ENCODE data around the gene PLCG2.
A peak's percentile ranks its signal among the peaks of the same experiment; 100 is the strongest.

Gene PLCG2

DNA sequence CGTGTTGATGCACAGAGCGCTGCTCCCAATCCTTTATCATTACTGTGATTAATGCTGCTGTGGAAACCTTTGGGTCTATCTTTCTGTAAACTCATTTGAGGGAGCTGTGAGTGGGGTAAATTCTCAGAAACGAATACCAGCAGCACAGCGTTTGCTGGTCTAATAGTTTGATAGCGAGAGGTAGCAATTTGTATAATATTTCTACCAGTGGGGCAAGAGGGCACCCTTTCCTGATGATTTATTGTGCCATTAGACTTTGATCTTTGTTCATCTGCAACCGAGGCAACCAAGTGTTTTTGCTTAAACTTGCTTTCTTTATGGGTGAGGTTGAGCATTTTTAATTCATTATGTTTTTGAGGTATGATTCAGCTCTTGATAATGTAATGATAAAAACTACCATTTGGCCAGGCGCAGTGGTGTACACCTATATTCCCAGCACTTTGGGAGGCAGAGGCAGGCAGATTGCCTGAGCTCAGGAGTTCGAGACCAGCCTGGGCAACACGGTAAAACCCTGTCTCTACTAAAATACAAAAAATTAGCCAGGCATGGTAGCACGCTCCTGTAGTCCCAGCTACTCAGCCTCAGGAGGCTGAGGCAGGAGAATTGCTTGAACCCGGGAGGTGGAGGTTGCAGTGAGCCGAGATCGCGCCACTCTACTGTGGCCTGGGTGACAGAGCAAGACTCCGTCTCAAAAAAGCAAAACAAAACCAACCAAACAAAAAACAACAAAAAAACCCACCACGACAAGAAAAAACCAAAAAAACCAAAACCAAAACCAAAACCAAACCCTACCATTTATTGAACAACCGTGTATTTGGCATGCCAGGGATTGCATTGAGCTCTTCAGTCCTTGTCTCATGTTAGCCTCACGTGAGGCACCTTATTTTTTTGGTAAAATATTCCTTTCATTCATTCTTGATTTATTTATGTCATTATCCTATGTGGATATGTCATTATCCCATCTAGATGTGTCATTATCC is 81.5 kb downstream of the PLCG2 start:
- no peak for ATAC-seq
- TF ChIP-seq GLIS3 (CRISPR knock-in tag; IDR thresholded peaks at IDR 0.05), result no peak
- no peak for TF ChIP-seq PPARA (CRISPR knock-in tag; IDR thresholded peaks at IDR 0.05; ENCODE audit: borderline replicate concordance)
- TF ChIP-seq ZC3H10 (CRISPR knock-in tag; IDR thresholded peaks at IDR 0.05), result no peak
- TF ChIP-seq, protein P1, sequence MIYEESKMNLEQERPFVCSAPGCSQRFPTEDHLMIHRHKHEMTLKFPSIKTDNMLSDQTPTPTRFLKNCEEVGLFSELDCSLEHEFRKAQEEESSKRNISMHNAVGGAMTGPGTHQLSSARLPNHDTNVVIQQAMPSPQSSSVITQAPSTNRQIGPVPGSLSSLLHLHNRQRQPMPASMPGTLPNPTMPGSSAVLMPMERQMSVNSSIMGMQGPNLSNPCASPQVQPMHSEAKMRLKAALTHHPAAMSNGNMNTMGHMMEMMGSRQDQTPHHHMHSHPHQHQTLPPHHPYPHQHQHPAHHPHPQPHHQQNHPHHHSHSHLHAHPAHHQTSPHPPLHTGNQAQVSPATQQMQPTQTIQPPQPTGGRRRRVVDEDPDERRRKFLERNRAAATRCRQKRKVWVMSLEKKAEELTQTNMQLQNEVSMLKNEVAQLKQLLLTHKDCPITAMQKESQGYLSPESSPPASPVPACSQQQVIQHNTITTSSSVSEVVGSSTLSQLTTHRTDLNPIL (CRISPR knock-in tag; IDR thresholded peaks at IDR 0.05; ENCODE audit: low read depth), result no peak
- TF ChIP-seq, protein P2, sequence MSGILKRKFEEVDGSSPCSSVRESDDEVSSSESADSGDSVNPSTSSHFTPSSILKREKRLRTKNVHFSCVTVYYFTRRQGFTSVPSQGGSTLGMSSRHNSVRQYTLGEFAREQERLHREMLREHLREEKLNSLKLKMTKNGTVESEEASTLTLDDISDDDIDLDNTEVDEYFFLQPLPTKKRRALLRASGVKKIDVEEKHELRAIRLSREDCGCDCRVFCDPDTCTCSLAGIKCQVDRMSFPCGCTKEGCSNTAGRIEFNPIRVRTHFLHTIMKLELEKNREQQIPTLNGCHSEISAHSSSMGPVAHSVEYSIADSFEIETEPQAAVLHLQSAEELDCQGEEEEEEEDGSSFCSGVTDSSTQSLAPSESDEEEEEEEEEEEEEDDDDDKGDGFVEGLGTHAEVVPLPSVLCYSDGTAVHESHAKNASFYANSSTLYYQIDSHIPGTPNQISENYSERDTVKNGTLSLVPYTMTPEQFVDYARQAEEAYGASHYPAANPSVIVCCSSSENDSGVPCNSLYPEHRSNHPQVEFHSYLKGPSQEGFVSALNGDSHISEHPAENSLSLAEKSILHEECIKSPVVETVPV (CRISPR knock-in tag; IDR thresholded peaks at IDR 0.05), result no peak
- TF ChIP-seq, protein P3, sequence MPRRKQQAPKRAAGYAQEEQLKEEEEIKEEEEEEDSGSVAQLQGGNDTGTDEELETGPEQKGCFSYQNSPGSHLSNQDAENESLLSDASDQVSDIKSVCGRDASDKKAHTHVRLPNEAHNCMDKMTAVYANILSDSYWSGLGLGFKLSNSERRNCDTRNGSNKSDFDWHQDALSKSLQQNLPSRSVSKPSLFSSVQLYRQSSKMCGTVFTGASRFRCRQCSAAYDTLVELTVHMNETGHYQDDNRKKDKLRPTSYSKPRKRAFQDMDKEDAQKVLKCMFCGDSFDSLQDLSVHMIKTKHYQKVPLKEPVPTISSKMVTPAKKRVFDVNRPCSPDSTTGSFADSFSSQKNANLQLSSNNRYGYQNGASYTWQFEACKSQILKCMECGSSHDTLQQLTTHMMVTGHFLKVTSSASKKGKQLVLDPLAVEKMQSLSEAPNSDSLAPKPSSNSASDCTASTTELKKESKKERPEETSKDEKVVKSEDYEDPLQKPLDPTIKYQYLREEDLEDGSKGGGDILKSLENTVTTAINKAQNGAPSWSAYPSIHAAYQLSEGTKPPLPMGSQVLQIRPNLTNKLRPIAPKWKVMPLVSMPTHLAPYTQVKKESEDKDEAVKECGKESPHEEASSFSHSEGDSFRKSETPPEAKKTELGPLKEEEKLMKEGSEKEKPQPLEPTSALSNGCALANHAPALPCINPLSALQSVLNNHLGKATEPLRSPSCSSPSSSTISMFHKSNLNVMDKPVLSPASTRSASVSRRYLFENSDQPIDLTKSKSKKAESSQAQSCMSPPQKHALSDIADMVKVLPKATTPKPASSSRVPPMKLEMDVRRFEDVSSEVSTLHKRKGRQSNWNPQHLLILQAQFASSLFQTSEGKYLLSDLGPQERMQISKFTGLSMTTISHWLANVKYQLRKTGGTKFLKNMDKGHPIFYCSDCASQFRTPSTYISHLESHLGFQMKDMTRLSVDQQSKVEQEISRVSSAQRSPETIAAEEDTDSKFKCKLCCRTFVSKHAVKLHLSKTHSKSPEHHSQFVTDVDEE (CRISPR knock-in tag; IDR thresholded peaks at IDR 0.05), result no peak
- TF ChIP-seq, protein P4, sequence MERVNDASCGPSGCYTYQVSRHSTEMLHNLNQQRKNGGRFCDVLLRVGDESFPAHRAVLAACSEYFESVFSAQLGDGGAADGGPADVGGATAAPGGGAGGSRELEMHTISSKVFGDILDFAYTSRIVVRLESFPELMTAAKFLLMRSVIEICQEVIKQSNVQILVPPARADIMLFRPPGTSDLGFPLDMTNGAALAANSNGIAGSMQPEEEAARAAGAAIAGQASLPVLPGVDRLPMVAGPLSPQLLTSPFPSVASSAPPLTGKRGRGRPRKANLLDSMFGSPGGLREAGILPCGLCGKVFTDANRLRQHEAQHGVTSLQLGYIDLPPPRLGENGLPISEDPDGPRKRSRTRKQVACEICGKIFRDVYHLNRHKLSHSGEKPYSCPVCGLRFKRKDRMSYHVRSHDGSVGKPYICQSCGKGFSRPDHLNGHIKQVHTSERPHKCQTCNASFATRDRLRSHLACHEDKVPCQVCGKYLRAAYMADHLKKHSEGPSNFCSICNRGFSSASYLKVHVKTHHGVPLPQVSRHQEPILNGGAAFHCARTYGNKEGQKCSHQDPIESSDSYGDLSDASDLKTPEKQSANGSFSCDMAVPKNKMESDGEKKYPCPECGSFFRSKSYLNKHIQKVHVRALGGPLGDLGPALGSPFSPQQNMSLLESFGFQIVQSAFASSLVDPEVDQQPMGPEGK (CRISPR knock-in tag; IDR thresholded peaks at IDR 0.05; ENCODE audit: borderline replicate concordance), result no peak
- TF ChIP-seq TCF4 (CRISPR knock-in tag; IDR thresholded peaks at IDR 0.05; ENCODE audit: borderline replicate concordance), result no peak
- TF ChIP-seq ZNF565 (CRISPR knock-in tag; conservative IDR thresholded peaks at IDR 0.05; ENCODE audit: low read depth), result no peak
- no peak for TF ChIP-seq TOX (CRISPR knock-in tag; IDR thresholded peaks at IDR 0.05; ENCODE audit: borderline replicate concordance)
- TF ChIP-seq OSR1 (CRISPR knock-in tag; IDR thresholded peaks at IDR 0.05), result no peak
- TF ChIP-seq SNAI2 (CRISPR knock-in tag; IDR thresholded peaks at IDR 0.05), result no peak
- TF ChIP-seq RARB (CRISPR knock-in tag; IDR thresholded peaks at IDR 0.05), result no peak

DNA sequence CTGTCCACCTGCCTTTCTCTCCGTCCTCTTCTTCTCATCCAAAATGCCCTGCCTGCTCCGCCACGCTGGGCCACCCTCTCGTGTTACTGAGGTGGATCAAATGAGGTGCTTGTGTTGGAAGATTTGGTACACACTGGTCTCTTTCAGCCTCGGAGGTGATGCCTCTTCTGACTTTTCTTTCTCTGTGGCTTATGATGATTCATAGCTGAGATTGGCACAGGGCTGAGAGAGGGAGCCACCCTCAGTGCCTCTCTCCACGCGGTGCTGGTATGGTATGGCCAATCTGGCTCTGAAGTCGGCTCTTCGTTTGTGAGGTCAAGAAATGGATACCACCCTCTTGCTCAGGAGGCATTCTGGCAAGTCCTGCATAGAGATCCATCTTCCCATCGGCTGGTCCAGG is 82.4 kb downstream of the PLCG2 start:
- no peak for TF ChIP-seq RARB (CRISPR knock-in tag; IDR thresholded peaks at IDR 0.05)
- no peak for TF ChIP-seq SNAI2 (CRISPR knock-in tag; IDR thresholded peaks at IDR 0.05)
- TF ChIP-seq ZC3H10 (CRISPR knock-in tag; IDR thresholded peaks at IDR 0.05), result no peak
- TF ChIP-seq ZNF8 (CRISPR knock-in tag; IDR thresholded peaks at IDR 0.05), result no peak
- TF ChIP-seq, protein P1 (CRISPR knock-in tag; IDR thresholded peaks at IDR 0.05; ENCODE audit: low read depth), result no peak
- no peak for TF ChIP-seq TCF4 (CRISPR knock-in tag; IDR thresholded peaks at IDR 0.05; ENCODE audit: borderline replicate concordance)
- TF ChIP-seq, protein P3 (CRISPR knock-in tag; IDR thresholded peaks at IDR 0.05), result no peak
- TF ChIP-seq ZNF565 (CRISPR knock-in tag; conservative IDR thresholded peaks at IDR 0.05; ENCODE audit: low read depth), result no peak
- no peak for TF ChIP-seq PPARA (CRISPR knock-in tag; IDR thresholded peaks at IDR 0.05; ENCODE audit: borderline replicate concordance)
- TF ChIP-seq ESRRG (CRISPR knock-in tag; IDR thresholded peaks at IDR 0.05), result no peak
- TF ChIP-seq, protein P2 (CRISPR knock-in tag; IDR thresholded peaks at IDR 0.05), result no peak
- no peak for TF ChIP-seq GLIS3 (CRISPR knock-in tag; IDR thresholded peaks at IDR 0.05)
- TF ChIP-seq TOX (CRISPR knock-in tag; IDR thresholded peaks at IDR 0.05; ENCODE audit: borderline replicate concordance), result no peak
- TF ChIP-seq BACH2 (CRISPR knock-in tag; IDR thresholded peaks at IDR 0.05; ENCODE audit: borderline replicate concordance), result no peak
- no peak for TF ChIP-seq ZFP30 (CRISPR knock-in tag; IDR thresholded peaks at IDR 0.05)
- TF ChIP-seq ZNF70 (CRISPR knock-in tag; IDR thresholded peaks at IDR 0.05), result no peak
- peak; percentile 49; the same call in 1 of the 3 replicates for ATAC-seq
